CD4-positive, CD25-positive, alpha-beta regulatory T cell (primary cell): Measurements from ENCODE around the gene CCDC167. TPM values are rescaled to one million over a fixed set of nuclear protein-coding genes. Genes with fewer than 3 reads are reported as not detected.

ENCODE experiments used
- ATAC-seq, 2 donors: fragments of 150-1000 bp; cut with Tn5 transposase; one replicate each; pipeline ENCODE4 v1.10.0; 2021; ENCODE audit warnings: low read depth in 2 of 2, moderate number of reproducible peaks in 2 of 2, moderate library complexity in 1 of 2
- DNase-seq, 3 donors: peaks; one replicate each; pipeline versions ENCODE4 v3.0.0 to v3.0.0-alpha.2; 2012 to 2022; ENCODE audit warnings: mixed read lengths in 1 of 3
- H3K27ac ChIP-seq: one replicate; pipeline ENCODE4 v1.7.0; 2013; ENCODE audit warnings: mild to moderate bottlenecking, low read length; ENCODE audit not compliant: insufficient read depth, poor library complexity, severe bottlenecking
- H3K27me3 ChIP-seq: one replicate; pipeline ENCODE4 v1.7.0; 2013; ENCODE audit warnings: low read length; ENCODE audit not compliant: control insufficient read depth, insufficient read depth
- H3K36me3 ChIP-seq: one replicate; pipeline ENCODE4 v1.7.0; 2013; ENCODE audit warnings: mild to moderate bottlenecking, low read length, moderate library complexity; ENCODE audit not compliant: control insufficient read depth, insufficient read depth
- H3K4me1 ChIP-seq: 2 replicates; pipeline ENCODE4 v1.7.0; 2013; ENCODE audit warnings: mild to moderate bottlenecking, low read length; ENCODE audit not compliant: insufficient read depth, control insufficient read depth, poor library complexity, severe bottlenecking
- H3K4me3 ChIP-seq: one replicate; pipeline ENCODE4 v1.7.0; 2013; ENCODE audit warnings: low read depth, mild to moderate bottlenecking, low read length, moderate library complexity
- H3K9me3 ChIP-seq, 2 experiments: 1 replicate in 1 of 2; 2 replicates in 1 of 2; pipeline ENCODE4 v1.7.0; 2013; ENCODE audit warnings: low read length in 2 of 2, mild to moderate bottlenecking in 1 of 2, moderate library complexity in 1 of 2; ENCODE audit not compliant: control insufficient read depth in 2 of 2
- H3K27ac Mint-ChIP-seq, 3 donors: one replicate each; pipeline ENCODE4 v1.8.0; 2020 to 2022; ENCODE audit warnings: mild to moderate bottlenecking in 3 of 3, mixed read lengths in 3 of 3, moderate library complexity in 2 of 3
- H3K27me3 Mint-ChIP-seq: one replicate; pipeline ENCODE4 v1.8.0; 2022; ENCODE audit warnings: mild to moderate bottlenecking, mixed read lengths
- H3K36me3 Mint-ChIP-seq: one replicate; pipeline ENCODE4 v1.8.0; 2020; ENCODE audit warnings: mixed read lengths
- H3K4me1 Mint-ChIP-seq, 4 donors: one replicate each; pipeline ENCODE4 v1.8.0; 2020 to 2022; ENCODE audit warnings: mixed read lengths in 4 of 4, mild to moderate bottlenecking in 1 of 4
- H3K4me3 Mint-ChIP-seq, 4 donors: one replicate each; pipeline ENCODE4 v1.8.0; 2020 to 2022; ENCODE audit warnings: mild to moderate bottlenecking in 4 of 4, mixed read lengths in 4 of 4, moderate library complexity in 3 of 4
- H3K9me3 Mint-ChIP-seq, 7 donors: one replicate each; pipeline ENCODE4 v1.8.0; 2020 to 2022; ENCODE audit warnings: mixed read lengths in 7 of 7, mild to moderate bottlenecking in 3 of 7, moderate library complexity in 2 of 7
- polyA plus RNA-seq, 4 donors: library from polyadenylated mRNA; unstranded; fragments of 300-500 nt; fragmentation: Illumina TruSeq; gene quantifications; one replicate each; pipeline ENCODE4 v1.2.3, GENCODE V29; 2021
- total RNA-seq: library from RNA; stranded (reverse); gene quantifications from one replicate; pipeline ENCODE4 v1.2.3, GENCODE V29; 2022

Gene CCDC167
- total and polyA plus RNA-seq, 5 donors from 2014 or later: 43.6 to 274 (median 205) TPM

GRCh38 chr6:37481711-37482605 lies 17.7 kb downstream of the CCDC167 start:
- Histone ChIP-seq H3K27me3 (no peaks in the 10 kb centered on the region), H3K9me3 (no peaks in the 10 kb centered on the region), H3K36me3 (peaks cover 71% of the 10 kb centered on the region), H3K4me1 (no peaks in the 10 kb centered on the region), H3K4me3 (no peak overlapping the region), H3K27ac (no peak overlapping the region)
- no peak for ATAC-seq
- Mint-ChIP-seq H3K36me3 (peaks cover 16% of the 10 kb centered on the region), H3K27me3 (no peaks in the 10 kb centered on the region), H3K27ac (peak overlapping the region; percentile 71 to 81 (median 79)), H3K4me3 (no peak overlapping the region), H3K9me3 (no peaks in the 10 kb centered on the region), H3K4me1 (peaks cover 0 to 19% (median 6%) of the 10 kb centered on the region in 4 donors)
- DNase-seq: no peak

- Mint-ChIP-seq H3K27me3 (no peaks in the 10 kb centered on the region), H3K27ac (no peak overlapping the region), H3K4me1 (peaks cover 0 to 12% (median 4%) of the 10 kb centered on the region in 4 donors), H3K9me3 (no peaks in the 10 kb centered on the region), H3K36me3 (peaks cover 22% of the 10 kb centered on the region), H3K4me3 (no peak overlapping the region)
- Histone ChIP-seq H3K27ac (no peak overlapping the region), H3K4me3 (no peak overlapping the region), H3K36me3 (peaks cover 80% of the 10 kb centered on the region), H3K9me3 (no peaks in the 10 kb centered on the region), H3K4me1 (no peaks in the 10 kb centered on the region), H3K27me3 (no peaks in the 10 kb centered on the region)
- ATAC-seq (no peak), DNase-seq (no peak)
Observed at GRCh38 chr6:37480951-37481534, 18.6 kb downstream of the CCDC167 start.

DNA sequence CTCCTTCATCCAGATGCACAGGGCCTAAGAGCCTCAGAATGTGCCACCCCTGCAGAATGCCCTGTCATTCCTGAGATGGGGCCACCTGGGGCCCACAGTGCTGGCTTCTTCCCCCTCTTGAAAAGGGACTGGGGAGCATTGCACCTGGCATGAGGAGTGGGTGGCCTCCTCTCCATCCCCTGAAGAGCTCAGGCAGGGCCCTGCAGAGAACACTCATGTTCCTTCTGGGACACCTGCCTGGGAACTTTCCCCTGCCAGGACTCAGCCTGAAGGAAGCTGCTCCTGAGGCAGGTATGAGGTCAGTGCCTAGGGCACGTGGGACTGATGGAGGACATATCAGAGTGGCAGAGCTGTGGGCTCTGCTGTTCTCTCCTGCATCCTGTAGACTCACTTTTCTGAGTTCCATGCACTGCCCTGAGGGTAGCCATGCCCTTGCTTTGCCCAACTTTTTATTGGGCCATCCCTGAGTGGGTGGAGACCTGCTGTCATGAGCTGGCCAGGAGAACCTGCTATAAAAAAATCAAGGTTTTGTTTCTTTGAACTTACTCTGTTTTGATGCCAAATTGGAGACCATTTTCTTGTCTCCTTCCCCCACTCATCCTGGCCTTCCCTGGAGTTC lies 19.5 kb downstream of the CCDC167 start:
- Histone ChIP-seq H3K36me3 (peaks cover 86% of the 10 kb centered on the region), H3K4me3 (no peak overlapping the region), H3K4me1 (no peaks in the 10 kb centered on the region), H3K9me3 (no peaks in the 10 kb centered on the region), H3K27ac (no peak overlapping the region), H3K27me3 (no peaks in the 10 kb centered on the region)
- H3K36me3 Mint-ChIP-seq: peaks cover 27% of the 10 kb centered on the region
- peaks cover 0 to 8% (median 0%) of the 10 kb centered on the region in 4 donors for H3K4me1 Mint-ChIP-seq
- ATAC-seq (no peak), DNase-seq (no peak)
- H3K27me3 Mint-ChIP-seq: no peaks in the 10 kb centered on the region
- no peak overlapping the region for H3K4me3 Mint-ChIP-seq
- H3K9me3 Mint-ChIP-seq: no peaks in the 10 kb centered on the region
- H3K27ac Mint-ChIP-seq: no peak overlapping the region

DNA sequence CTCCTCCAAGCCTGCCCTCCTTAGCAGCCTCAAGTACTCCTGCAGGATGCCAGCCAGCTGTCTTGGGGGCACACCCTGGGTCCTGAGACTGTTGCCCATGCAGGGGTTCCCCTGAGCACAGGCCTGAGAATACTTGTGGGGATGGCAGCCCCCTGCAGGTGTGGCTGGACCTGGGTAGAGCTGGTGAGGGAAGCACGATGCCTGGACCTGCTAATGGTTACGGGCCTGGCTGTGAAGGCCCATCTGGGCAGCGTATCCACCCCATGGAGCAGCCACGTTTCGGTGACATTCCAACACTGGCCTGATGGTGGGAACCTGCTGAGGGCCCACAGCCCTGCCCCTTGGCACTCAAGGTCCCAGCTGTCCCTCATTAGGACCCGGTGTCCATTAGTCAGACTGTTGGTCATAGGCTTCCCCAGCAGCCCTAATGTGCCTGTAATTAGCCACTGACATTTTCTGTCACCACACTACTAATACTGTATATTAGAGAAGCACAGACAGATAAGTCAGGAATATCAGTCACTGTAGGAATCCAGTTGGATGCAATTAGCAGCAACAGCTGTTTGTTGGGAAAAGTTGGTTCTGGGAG lies 20.3 kb downstream of the CCDC167 start:
- no peaks in the 10 kb centered on the region for H3K9me3 Mint-ChIP-seq
- H3K4me1 Mint-ChIP-seq: peaks cover 0 to 2% (median 0%) of the 10 kb centered on the region in 4 donors
- Histone ChIP-seq H3K9me3 (no peaks in the 10 kb centered on the region), H3K4me3 (no peak overlapping the region), H3K4me1 (no peaks in the 10 kb centered on the region), H3K36me3 (peaks cover 94% of the 10 kb centered on the region), H3K27me3 (no peaks in the 10 kb centered on the region), H3K27ac (no peak overlapping the region)
- no peak overlapping the region for H3K27ac Mint-ChIP-seq
- no peaks in the 10 kb centered on the region for H3K27me3 Mint-ChIP-seq
- no peak overlapping the region for H3K4me3 Mint-ChIP-seq
- DNase-seq (no peak), ATAC-seq (no peak)
- peaks cover 33% of the 10 kb centered on the region for H3K36me3 Mint-ChIP-seq

- H3K4me1 ChIP-seq: no peaks in the 10 kb centered on the region
- H3K27me3 Mint-ChIP-seq: no peaks in the 10 kb centered on the region
- H3K4me3 Mint-ChIP-seq: no peak overlapping the region
Observed at GRCh38 chr6:37478827-37479226, 20.9 kb downstream of the CCDC167 start.

GRCh38 chr6:37477656-37478435 lies 21.8 kb downstream of the CCDC167 start:
- Mint-ChIP-seq H3K9me3 (no peaks in the 10 kb centered on the region), H3K4me1 (peaks cover 0 to 6% (median 1%) of the 10 kb centered on the region in 4 donors), H3K4me3 (no peak overlapping the region), H3K36me3 (peaks cover 47% of the 10 kb centered on the region), H3K27ac (peak overlapping the region in 2 of 3 donors; percentile 29 to 67), H3K27me3 (no peaks in the 10 kb centered on the region)
- peaks cover 97% of the 10 kb centered on the region for H3K36me3 ChIP-seq
- H3K27ac ChIP-seq: no peak overlapping the region
- H3K9me3 ChIP-seq: no peaks in the 10 kb centered on the region
- no peaks in the 10 kb centered on the region for H3K4me1 ChIP-seq
- no peak for ATAC-seq
- H3K4me3 ChIP-seq: no peak overlapping the region
- H3K27me3 ChIP-seq: no peaks in the 10 kb centered on the region
- DNase-seq: no peak

More at GRCh38 chr6:37478827-37479226, 20.9 kb downstream of the CCDC167 start:
- Mint-ChIP-seq H3K9me3 (no peaks in the 10 kb centered on the region), H3K4me1 (peaks cover 0 to 5% (median 1%) of the 10 kb centered on the region in 4 donors), H3K36me3 (peaks cover 37% of the 10 kb centered on the region), H3K27ac (no peak overlapping the region)
- Histone ChIP-seq H3K4me3 (no peak overlapping the region), H3K36me3 (peaks cover 97% of the 10 kb centered on the region), H3K9me3 (no peaks in the 10 kb centered on the region), H3K27me3 (no peaks in the 10 kb centered on the region), H3K27ac (no peak overlapping the region)
- ATAC-seq: no peak
- no peak for DNase-seq

GRCh38 chr6:37477191-37477590 lies 22.5 kb downstream of the CCDC167 start:
- no peaks in the 10 kb centered on the region for H3K27me3 ChIP-seq
- peaks cover 50% of the 10 kb centered on the region for H3K36me3 Mint-ChIP-seq

More at GRCh38 chr6:37477191-37477590, 22.5 kb downstream of the CCDC167 start:
- Histone ChIP-seq H3K36me3 (peaks cover 97% of the 10 kb centered on the region), H3K9me3 (no peaks in the 10 kb centered on the region), H3K27ac (no peak overlapping the region), H3K4me3 (no peak overlapping the region), H3K4me1 (no peaks in the 10 kb centered on the region)
- Mint-ChIP-seq H3K9me3 (no peaks in the 10 kb centered on the region), H3K4me1 (peaks cover 0 to 6% (median 1%) of the 10 kb centered on the region in 4 donors), H3K27me3 (no peaks in the 10 kb centered on the region), H3K4me3 (no peak overlapping the region), H3K27ac (peak overlapping the region in 1 of 3 donors; percentile 29)
- DNase-seq (no peak), ATAC-seq (no peak)
